HepG2 (cell line): ENCODE measurements around the gene PLAA. TPM values are rescaled to one million over a fixed set of nuclear protein-coding genes. Genes with fewer than 3 reads are reported as not detected.

Source experiments
- MBD4 ChIP-seq: IDR thresholded peaks from 2 replicates; pipeline ENCODE4 v1.6.1; 2012; ENCODE audit warnings: low read length, inconsistent platforms, borderline replicate concordance
- MED1 ChIP-seq: sonication (generic); formaldehyde crosslinking; IDR thresholded peaks from 2 replicates; pipeline ENCODE4 v1.4.0; 2020; ENCODE audit warnings: missing genetic modification reagents
- NFE2L1 ChIP-seq: sonication (generic); formaldehyde crosslinking; IDR thresholded peaks from 2 replicates; pipeline ENCODE4 v1.4.0; 2020; ENCODE audit warnings: missing genetic modification reagents, mild to moderate bottlenecking, borderline replicate concordance
- NFRKB ChIP-seq: fragments of 450-650 bp; IDR thresholded peaks from 2 replicates; pipeline ENCODE4 v1.6.1; 2017
- PRMT3 ChIP-seq: sonication (generic); formaldehyde crosslinking; IDR thresholded peaks from 2 replicates; pipeline ENCODE4 v1.8.1; 2022; ENCODE audit warnings: low read depth, mild to moderate bottlenecking, moderate library complexity, missing genetic modification reagents, borderline replicate concordance
- SALL1 ChIP-seq: sonication (generic); formaldehyde crosslinking; IDR thresholded peaks from 2 replicates; pipeline ENCODE4 v1.8.0; 2022; ENCODE audit warnings: mild to moderate bottlenecking, missing genetic modification reagents
- SATB2 ChIP-seq: sonication (generic); formaldehyde crosslinking; IDR thresholded peaks from 2 replicates; pipeline ENCODE4 v1.5.0; 2020; ENCODE audit warnings: missing genetic modification reagents
- SCMH1 ChIP-seq: sonication (generic); formaldehyde crosslinking; IDR thresholded peaks from 2 replicates; pipeline ENCODE4 v1.9.0; 2021; ENCODE audit warnings: missing genetic modification reagents, mild to moderate bottlenecking, borderline replicate concordance
- ZBTB7B ChIP-seq: sonication (generic); formaldehyde crosslinking; IDR thresholded peaks from 2 replicates; pipeline ENCODE4 v1.4.0; 2020; ENCODE audit warnings: missing genetic modification reagents
- ZNF180 ChIP-seq: sonication (generic); formaldehyde crosslinking; IDR thresholded peaks from 2 replicates; pipeline ENCODE4 v1.4.0; 2020; ENCODE audit warnings: low read depth, missing genetic modification reagents, borderline replicate concordance
- ZNF781 ChIP-seq: sonication (generic); formaldehyde crosslinking; IDR thresholded peaks from 2 replicates; pipeline ENCODE4 v1.5.1; 2020; ENCODE audit warnings: borderline replicate concordance, mild to moderate bottlenecking, missing genetic modification reagents; ENCODE audit errors: not compliant biosample characterization
- polyA plus RNA-seq, 8 experiments: library from polyadenylated mRNA; depleted of rRNA in 3 of 8; stranded (reverse) in 7 of 8; unstranded in 1 of 8; fragments of >200 nt; fragmentation: Illumina TruSeq in 4 of 8; extraction: Trizol in 4 of 8; gene quantifications; 2 replicates each; pipeline versions ENCODE4 v1.2.1 to v1.2.3, GENCODE V29; 2011 to 2016; ENCODE audit warnings: low read depth in 4 of 8, missing spikeins in 1 of 8, mixed read lengths in 1 of 8; ENCODE audit not compliant: insufficient read depth in 1 of 8
- total RNA-seq, 5 experiments: library from RNA; depleted of rRNA; stranded (reverse); fragments of >200 nt; fragmentation: Illumina TruSeq; extraction: Trizol; gene quantifications; 2 replicates each; pipeline ENCODE4 v1.2.3, GENCODE V29; 2016; ENCODE audit warnings: low read depth in 1 of 5
- TF ChIP-seq, protein P1 (sequence below): sonication (generic); formaldehyde crosslinking; IDR thresholded peaks from one replicate; pipeline ENCODE4 v1.5.1; 2020; ENCODE audit warnings: mild to moderate bottlenecking, missing genetic modification reagents; ENCODE audit errors: not compliant biosample characterization
- TF ChIP-seq, protein P2 (sequence below): sonication (generic); formaldehyde crosslinking; IDR thresholded peaks from 2 replicates; pipeline ENCODE4 v1.5.0; 2020; ENCODE audit warnings: missing genetic modification reagents, mild to moderate bottlenecking, borderline replicate concordance
- TF ChIP-seq, protein P3 (sequence below): sonication (generic); formaldehyde crosslinking; IDR thresholded peaks from 2 replicates; pipeline ENCODE4 v1.4.0; 2020; ENCODE audit warnings: missing genetic modification reagents, mild to moderate bottlenecking, borderline replicate concordance
- TF ChIP-seq, protein P4 (sequence below): IDR thresholded peaks from 2 replicates; pipeline ENCODE4 v1.6.1; 2016; ENCODE audit warnings: low read depth

Gene PLAA
- total and polyA plus RNA-seq, 2 of the 13 experiments (the other 11 are each of a cell fraction or from before 2014, with no cell fraction given): 5.8 to 22.9 TPM

DNA sequence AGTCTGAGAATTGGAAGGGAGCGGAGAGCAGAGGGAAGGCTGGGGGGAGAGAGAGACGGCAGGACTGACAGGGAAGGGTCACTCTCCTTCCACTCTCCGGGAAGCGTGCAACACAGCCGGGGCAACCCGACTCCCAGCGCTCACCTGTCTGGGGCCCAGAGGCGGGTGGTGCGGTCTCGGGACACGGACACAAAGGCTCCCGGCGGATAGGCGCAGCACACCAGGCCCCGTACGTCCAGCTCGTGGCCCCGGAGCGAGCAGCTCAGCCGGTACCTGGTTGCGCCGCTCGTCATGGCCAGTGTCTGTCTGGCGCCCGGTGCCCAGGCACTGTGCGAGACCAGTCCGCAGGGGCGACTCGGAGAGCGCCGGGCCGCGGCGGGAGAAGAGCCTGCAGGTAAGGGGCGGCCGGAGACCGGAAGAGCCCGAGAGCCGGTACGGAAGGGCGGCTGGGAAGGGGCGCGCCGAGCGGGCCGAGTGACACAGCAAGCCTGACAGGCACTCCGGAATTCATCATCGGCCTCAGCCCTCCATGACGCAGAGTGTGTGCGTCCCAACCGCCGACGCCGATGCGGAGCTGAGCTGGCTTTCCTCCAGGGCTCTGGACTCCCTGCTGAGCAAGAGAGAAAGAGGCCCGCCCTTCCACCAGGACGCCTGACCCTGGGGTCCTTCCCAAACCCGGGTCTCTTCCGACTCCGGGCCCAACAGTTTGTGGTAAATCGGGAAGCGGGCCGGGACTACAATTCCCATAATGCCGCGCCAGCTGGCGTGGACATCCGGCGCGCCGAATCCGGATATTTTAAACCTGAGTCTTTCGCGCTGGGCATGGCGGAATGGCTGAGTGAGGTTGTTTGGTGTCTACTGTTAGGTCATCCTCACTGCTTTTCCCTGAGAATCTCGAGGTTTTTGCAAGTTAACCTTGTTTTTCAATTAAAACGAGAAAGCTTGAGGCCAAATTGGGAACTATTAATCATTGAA lies at the start of gene PLAA (continued):
- TF ChIP-seq, protein P1, sequence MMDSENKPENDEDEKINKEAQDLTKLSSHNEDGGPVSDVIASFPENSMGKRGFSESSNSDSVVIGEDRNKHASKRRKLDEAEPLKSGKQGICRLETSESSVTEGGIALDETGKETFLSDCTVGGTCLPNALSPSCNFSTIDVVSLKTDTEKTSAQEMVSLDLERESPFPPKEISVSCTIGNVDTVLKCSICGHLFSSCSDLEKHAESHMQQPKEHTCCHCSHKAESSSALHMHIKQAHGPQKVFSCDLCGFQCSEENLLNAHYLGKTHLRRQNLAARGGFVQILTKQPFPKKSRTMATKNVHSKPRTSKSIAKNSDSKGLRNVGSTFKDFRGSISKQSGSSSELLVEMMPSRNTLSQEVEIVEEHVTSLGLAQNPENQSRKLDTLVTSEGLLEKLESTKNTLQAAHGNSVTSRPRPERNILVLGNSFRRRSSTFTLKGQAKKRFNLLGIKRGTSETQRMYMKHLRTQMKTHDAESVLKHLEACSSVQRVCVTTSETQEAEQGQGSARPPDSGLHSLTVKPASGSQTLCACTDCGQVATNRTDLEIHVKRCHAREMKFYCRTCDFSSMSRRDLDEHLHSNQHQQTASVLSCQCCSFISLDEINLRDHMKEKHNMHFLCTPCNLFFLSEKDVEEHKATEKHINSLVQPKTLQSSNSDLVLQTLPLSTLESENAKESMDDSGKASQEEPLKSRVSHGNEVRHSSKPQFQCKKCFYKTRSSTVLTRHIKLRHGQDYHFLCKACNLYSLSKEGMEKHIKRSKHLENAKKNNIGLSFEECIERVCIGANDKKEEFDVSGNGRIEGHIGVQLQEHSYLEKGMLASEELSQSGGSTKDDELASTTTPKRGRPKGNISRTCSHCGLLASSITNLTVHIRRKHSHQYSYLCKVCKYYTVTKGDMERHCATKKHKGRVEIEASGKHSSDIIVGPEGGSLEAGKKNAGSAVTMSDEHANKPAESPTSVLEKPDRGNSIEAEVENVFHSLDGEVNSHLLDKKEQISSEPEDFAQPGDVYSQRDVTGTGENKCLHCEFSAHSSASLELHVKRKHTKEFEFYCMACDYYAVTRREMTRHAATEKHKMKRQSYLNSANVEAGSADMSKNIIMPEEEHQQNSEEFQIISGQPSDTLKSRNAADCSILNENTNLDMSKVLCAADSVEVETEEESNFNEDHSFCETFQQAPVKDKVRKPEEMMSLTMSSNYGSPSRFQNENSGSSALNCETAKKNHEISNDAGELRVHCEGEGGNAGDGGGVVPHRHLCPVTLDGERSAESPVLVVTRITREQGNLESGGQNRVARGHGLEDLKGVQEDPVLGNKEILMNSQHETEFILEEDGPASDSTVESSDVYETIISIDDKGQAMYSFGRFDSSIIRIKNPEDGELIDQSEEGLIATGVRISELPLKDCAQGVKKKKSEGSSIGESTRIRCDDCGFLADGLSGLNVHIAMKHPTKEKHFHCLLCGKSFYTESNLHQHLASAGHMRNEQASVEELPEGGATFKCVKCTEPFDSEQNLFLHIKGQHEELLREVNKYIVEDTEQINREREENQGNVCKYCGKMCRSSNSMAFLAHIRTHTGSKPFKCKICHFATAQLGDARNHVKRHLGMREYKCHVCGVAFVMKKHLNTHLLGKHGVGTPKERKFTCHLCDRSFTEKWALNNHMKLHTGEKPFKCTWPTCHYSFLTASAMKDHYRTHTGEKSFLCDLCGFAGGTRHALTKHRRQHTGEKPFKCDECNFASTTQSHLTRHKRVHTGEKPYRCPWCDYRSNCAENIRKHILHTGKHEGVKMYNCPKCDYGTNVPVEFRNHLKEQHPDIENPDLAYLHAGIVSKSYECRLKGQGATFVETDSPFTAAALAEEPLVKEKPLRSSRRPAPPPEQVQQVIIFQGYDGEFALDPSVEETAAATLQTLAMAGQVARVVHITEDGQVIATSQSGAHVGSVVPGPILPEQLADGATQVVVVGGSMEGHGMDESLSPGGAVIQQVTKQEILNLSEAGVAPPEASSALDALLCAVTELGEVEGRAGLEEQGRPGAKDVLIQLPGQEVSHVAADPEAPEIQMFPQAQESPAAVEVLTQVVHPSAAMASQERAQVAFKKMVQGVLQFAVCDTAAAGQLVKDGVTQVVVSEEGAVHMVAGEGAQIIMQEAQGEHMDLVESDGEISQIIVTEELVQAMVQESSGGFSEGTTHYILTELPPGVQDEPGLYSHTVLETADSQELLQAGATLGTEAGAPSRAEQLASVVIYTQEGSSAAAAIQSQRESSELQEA (CRISPR knock-in tag): no peak
- no peak for TF ChIP-seq SATB2
- TF ChIP-seq ZNF180: no peak
- TF ChIP-seq ZNF781 (CRISPR knock-in tag): peak; percentile 75
- 0 out of 2 replicates have a peak, but pooled peaks have one; percentile 26 for TF ChIP-seq MED1 (CRISPR knock-in tag)
- TF ChIP-seq, protein P2, sequence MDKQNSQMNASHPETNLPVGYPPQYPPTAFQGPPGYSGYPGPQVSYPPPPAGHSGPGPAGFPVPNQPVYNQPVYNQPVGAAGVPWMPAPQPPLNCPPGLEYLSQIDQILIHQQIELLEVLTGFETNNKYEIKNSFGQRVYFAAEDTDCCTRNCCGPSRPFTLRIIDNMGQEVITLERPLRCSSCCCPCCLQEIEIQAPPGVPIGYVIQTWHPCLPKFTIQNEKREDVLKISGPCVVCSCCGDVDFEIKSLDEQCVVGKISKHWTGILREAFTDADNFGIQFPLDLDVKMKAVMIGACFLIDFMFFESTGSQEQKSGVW (CRISPR knock-in tag): no peak
- TF ChIP-seq PRMT3 (CRISPR knock-in tag): no peak
- no peak for TF ChIP-seq SCMH1 (CRISPR knock-in tag)
- peak; percentile 66; the same call in 1 of the 2 replicates for TF ChIP-seq SALL1 (CRISPR knock-in tag)
- peak; percentile 98 for TF ChIP-seq NFE2L1 (CRISPR knock-in tag)
- TF ChIP-seq NFRKB: no peak
- TF ChIP-seq, protein P3, sequence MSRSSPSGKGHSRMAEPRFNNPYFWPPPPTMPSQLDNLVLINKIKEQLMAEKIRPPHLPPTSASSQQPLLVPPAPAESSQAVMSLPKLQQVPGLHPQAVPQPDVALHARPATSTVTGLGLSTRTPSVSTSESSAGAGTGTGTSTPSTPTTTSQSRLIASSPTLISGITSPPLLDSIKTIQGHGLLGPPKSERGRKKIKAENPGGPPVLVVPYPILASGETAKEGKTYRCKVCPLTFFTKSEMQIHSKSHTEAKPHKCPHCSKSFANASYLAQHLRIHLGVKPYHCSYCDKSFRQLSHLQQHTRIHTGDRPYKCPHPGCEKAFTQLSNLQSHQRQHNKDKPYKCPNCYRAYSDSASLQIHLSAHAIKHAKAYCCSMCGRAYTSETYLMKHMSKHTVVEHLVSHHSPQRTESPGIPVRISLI (CRISPR knock-in tag): peak; percentile 39; the same call in 1 of the 2 replicates
- TF ChIP-seq MBD4: no peak
- TF ChIP-seq, protein P4, sequence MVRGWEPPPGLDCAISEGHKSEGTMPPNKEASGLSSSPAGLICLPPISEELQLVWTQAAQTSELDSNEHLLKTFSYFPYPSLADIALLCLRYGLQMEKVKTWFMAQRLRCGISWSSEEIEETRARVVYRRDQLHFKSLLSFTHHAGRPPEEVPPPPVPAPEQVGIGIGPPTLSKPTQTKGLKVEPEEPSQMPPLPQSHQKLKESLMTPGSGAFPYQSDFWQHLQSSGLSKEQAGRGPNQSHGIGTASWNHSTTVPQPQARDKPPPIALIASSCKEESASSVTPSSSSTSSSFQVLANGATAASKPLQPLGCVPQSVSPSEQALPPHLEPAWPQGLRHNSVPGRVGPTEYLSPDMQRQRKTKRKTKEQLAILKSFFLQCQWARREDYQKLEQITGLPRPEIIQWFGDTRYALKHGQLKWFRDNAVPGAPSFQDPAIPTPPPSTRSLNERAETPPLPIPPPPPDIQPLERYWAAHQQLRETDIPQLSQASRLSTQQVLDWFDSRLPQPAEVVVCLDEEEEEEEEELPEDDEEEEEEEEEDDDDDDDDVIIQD (CRISPR knock-in tag): 0 out of 2 replicates have a peak, but pooled peaks have one; percentile 5
- TF ChIP-seq ZBTB7B (CRISPR knock-in tag): 0 out of 2 replicates have a peak, but pooled peaks have one; percentile 55
